ENCODE measurements around the gene NPIPB2. TPM values are rescaled to one million over a fixed set of nuclear protein-coding genes. Genes with fewer than 3 reads are reported as not detected.

NPIPB2 gene
- total and polyA plus RNA-seq, 2 donors (not counting 1 experiment from before 2014, with no cell fraction given), result 1.2 to 3.3 TPM

GRCh38 chr16:11914210-11915113 is 27.4 kb downstream of the NPIPB2 start:
- H3K4me2 ChIP-seq (ENCODE audit: extremely low read depth, insufficient read depth, low read length), result peak overlapping the region; percentile 65
- H3K27ac ChIP-seq (ENCODE audit: insufficient read depth, low read length), result peak overlapping the region; percentile 64
- H3K4me1 ChIP-seq (ENCODE audit: control insufficient read depth, extremely low read depth, insufficient read depth, low read length), result peaks cover 8% of the 10 kb centered on the region
- H4K20me1 ChIP-seq (ENCODE audit: control insufficient read depth, extremely low read depth, insufficient read depth, low read length), result no peaks in the 10 kb centered on the region
- peak overlapping the region; percentile 75 for H2AFZ ChIP-seq (ENCODE audit: low read length)
- peak; percentile 39 to 45 for DNase-seq (ENCODE audit: low read depth in 2 of 2)
- H3K9ac ChIP-seq (ENCODE audit: insufficient read depth, low read length), result peak overlapping the region; percentile 64
- no peak for TF ChIP-seq CTCF (conservative IDR thresholded peaks at IDR 0.05 in 1 of 2, IDR thresholded peaks at IDR 0.05 in 1 of 2; ENCODE audit: low read depth in 1 of 2, low read length in 2 of 2)
- no peak for TF ChIP-seq EZH2 (IDR thresholded peaks at IDR 0.05; ENCODE audit: low read length, missing control alignments)
- peaks cover 59% of the 10 kb centered on the region for H3K79me2 ChIP-seq (ENCODE audit: control insufficient read depth, insufficient read depth, low read length)
- no peaks in the 10 kb centered on the region for H3K9me3 ChIP-seq (ENCODE audit: control insufficient read depth, insufficient read depth, low read depth, low read length)
- H3K27me3 ChIP-seq (ENCODE audit: control insufficient read depth, insufficient read depth, low read length), result no peaks in the 10 kb centered on the region
- peak overlapping the region; percentile 59 to 93 (median 75) for H3K4me3 ChIP-seq (replicated peaks in 1 of 4; ENCODE audit: control extremely low read depth in 1 of 4, insufficient read depth in 1 of 4, low read depth in 3 of 4, low read length in 4 of 4)
- no peaks in the 10 kb centered on the region for H3K36me3 ChIP-seq (ENCODE audit: control insufficient read depth, insufficient read depth, low read length)

- H3K27ac ChIP-seq (ENCODE audit: insufficient read depth, low read length), result peak overlapping the region; percentile 8
Observed at GRCh38 chr16:11913425-11914079, 28.3 kb downstream of the NPIPB2 start.

More at GRCh38 chr16:11913425-11914079, 28.3 kb downstream of the NPIPB2 start:
- DNase-seq (ENCODE audit: low read depth in 2 of 2), result peak; percentile 6 to 58
- Histone ChIP-seq H2AFZ (ENCODE audit: low read length) (no peak overlapping the region), H3K36me3 (ENCODE audit: control insufficient read depth, insufficient read depth, low read length) (no peaks in the 10 kb centered on the region), H3K9ac (ENCODE audit: insufficient read depth, low read length) (no peak overlapping the region), H3K4me1 (ENCODE audit: control insufficient read depth, extremely low read depth, insufficient read depth, low read length) (peaks cover 8% of the 10 kb centered on the region), H3K9me3 (ENCODE audit: control insufficient read depth, insufficient read depth, low read depth, low read length) (no peaks in the 10 kb centered on the region), H3K79me2 (ENCODE audit: control insufficient read depth, insufficient read depth, low read length) (peaks cover 68% of the 10 kb centered on the region), H3K4me3 (replicated peaks in 1 of 4; ENCODE audit: control extremely low read depth in 1 of 4, insufficient read depth in 1 of 4, low read depth in 3 of 4, low read length in 4 of 4) (peak overlapping the region; percentile 59 to 93 (median 75)), H4K20me1 (ENCODE audit: control insufficient read depth, extremely low read depth, insufficient read depth, low read length) (no peaks in the 10 kb centered on the region), H3K4me2 (ENCODE audit: extremely low read depth, insufficient read depth, low read length) (peak overlapping the region; percentile 65), H3K27me3 (ENCODE audit: control insufficient read depth, insufficient read depth, low read length) (no peaks in the 10 kb centered on the region)
- TF ChIP-seq CTCF (conservative IDR thresholded peaks at IDR 0.05 in 1 of 2, IDR thresholded peaks at IDR 0.05 in 1 of 2; ENCODE audit: low read depth in 1 of 2, low read length in 2 of 2), result no peak
- no peak for TF ChIP-seq EZH2 (IDR thresholded peaks at IDR 0.05; ENCODE audit: low read length, missing control alignments)

All from fibroblast of lung (primary cell).